Measurements from ENCODE around the gene BEGAIN. TPM values are rescaled to one million over a fixed set of nuclear protein-coding genes. Genes with fewer than 3 reads are reported as not detected.
A peak's percentile ranks its signal among the peaks of the same experiment; 100 is the strongest.

The BEGAIN gene
- total and polyA plus RNA-seq, 2 of the 8 experiments (the other 6 are each of a cell fraction or from before 2014, with no cell fraction given) = 2.9 to 3.0 TPM

GRCh38 chr14:100573002-100573756, 14.0 kb downstream of the BEGAIN start:
- POLR2A ChIA-PET (ENCODE audit: partially characterized antibody) = no interaction called here
- 35% methylated on average over 6 of the region's 18 CpGs; no CpG with 5 or more reads in 1 of the 2 experiments for WGBS, 2 experiments (ENCODE audit: extremely low coverage in 1 of 2, insufficient coverage in 1 of 2, insufficient read length in 1 of 2, insufficient replicate concordance in 2 of 2, low coverage in 1 of 2, low lambda C conversion rate in 2 of 2, missing lambda C conversion rate in 1 of 2)
- Histone ChIP-seq H2BK12ac (ENCODE audit: low read depth, low read length) (peak overlapping the region; percentile 78; the same call in 1 of the 2 replicates), H3K79me1 (ENCODE audit: low read depth, low read length) (no peaks in the 10 kb centered on the region), H4K91ac (replicated peaks; ENCODE audit: insufficient read length, low read length) (peak overlapping the region; percentile 96), H3K9ac (replicated peaks in 1 of 4; ENCODE audit: extremely low read depth in 1 of 4, low read depth in 3 of 4, low read length in 3 of 4) (no peak overlapping the region), H4K8ac (ENCODE audit: extremely low read depth, insufficient read depth, low read length) (peak overlapping the region; percentile 46; the same call in 1 of the 2 replicates), H3K36me3 (ENCODE audit: control insufficient read depth in 2 of 4, insufficient read depth in 4 of 4, low read length in 3 of 4) (no peaks in the 10 kb centered on the region), H2BK20ac (ENCODE audit: low read length) (peak overlapping the region; percentile 95; the same call in 1 of the 2 replicates), H3K4me2 (ENCODE audit: insufficient read depth in 1 of 2, low read depth in 2 of 2, low read length in 2 of 2) (peak overlapping the region; percentile 41 to 57; a peak in 3 of 4 replicates), H3K4me1 (replicated peaks in 1 of 4; ENCODE audit: control insufficient read depth in 3 of 4, insufficient read depth in 4 of 4, low read length in 3 of 4) (peaks cover 0 to 25% (median 18%) of the 10 kb centered on the region in 4 experiments; a peak in 6 of 7 replicates), H3K27me3 (replicated peaks in 1 of 4; ENCODE audit: control insufficient read depth in 3 of 4, extremely low read depth in 1 of 4, insufficient read depth in 3 of 4, low read length in 3 of 4) (peaks cover 16 to 21% (median 18%) of the 10 kb centered on the region in 4 experiments; a peak in 6 of 7 replicates), H2AK5ac (ENCODE audit: low read depth, low read length) (peak overlapping the region; percentile 65; the same call in 1 of the 2 replicates), H3K23me2 (ENCODE audit: low read depth, low read length) (peaks cover 7% of the 10 kb centered on the region; the same call in 1 of the 2 replicates), H3K79me2 (ENCODE audit: control insufficient read depth in 1 of 2, insufficient read depth in 2 of 2, low read length in 2 of 2) (no peaks in the 10 kb centered on the region), H3K14ac (ENCODE audit: insufficient read length) (no peak overlapping the region), H3K56ac (replicated peaks; ENCODE audit: insufficient read length, low read depth, low read length) (no peak overlapping the region), H2BK5ac (ENCODE audit: low read depth, low read length) (peak overlapping the region; percentile 66), H3K18ac (ENCODE audit: extremely low read depth, low read length) (peak overlapping the region; percentile 48), H2BK120ac (replicated peaks; ENCODE audit: low read depth, low read length) (peak overlapping the region; percentile 83), H4K5ac (ENCODE audit: insufficient read length, low read depth, low read length) (peak overlapping the region; percentile 79), H4K20me1 (replicated peaks in 1 of 2; ENCODE audit: control insufficient read depth in 1 of 2, insufficient read depth in 2 of 2, low read length in 2 of 2) (no peaks in the 10 kb centered on the region), H2BK15ac (ENCODE audit: low read length) (peak overlapping the region; percentile 88), H3K23ac (ENCODE audit: insufficient read length) (no peak overlapping the region), H3K9me3 (ENCODE audit: insufficient read depth in 2 of 2, low read depth in 1 of 2, low read length in 1 of 2) (no peaks in the 10 kb centered on the region), H3K4ac (replicated peaks; ENCODE audit: insufficient read length, low read depth, low read length) (peak overlapping the region; percentile 91), H3K27ac (ENCODE audit: low read depth, low read length) (no peak overlapping the region), H2AFZ (ENCODE audit: low read length) (0 out of 2 replicates have a peak overlapping the region, but pooled peaks have one; percentile 80), H3K4me3 (ENCODE audit: extremely low read depth in 1 of 4, insufficient read depth in 2 of 4, low read depth in 3 of 4, low read length in 4 of 4) (peak overlapping the region in 1 of 4 experiments; percentile 47; a peak in 1 of 8 replicates)
- DNase-seq (ENCODE audit: low read depth in 1 of 2, low spot score in 2 of 2) (no peak), FAIRE-seq (no peak)
- CTCF ChIA-PET (ENCODE audit: partially characterized antibody) = interaction anchor here (1.1 to 2.1 kb wide), 3 partner anchors 14 to 68 kb away, joined by 3 to 6 read pairs (median 4); no protein-coding TSS in a partner anchor

All from H1 (cell line).